Right renal cortex interstitium (tissue), 3 donors: ENCODE results near the gene LMO7. TPM values are rescaled to one million over a fixed set of nuclear protein-coding genes. Genes with fewer than 3 reads are reported as not detected.

Source experiments
- DNase-seq, 3 donors: peaks; one replicate each; pipeline ENCODE4 v3.0.0-alpha.2; 2013; ENCODE audit warnings: low read depth in 3 of 3, low spot score in 2 of 3
- polyA plus RNA-seq, 3 donors: library from polyadenylated mRNA; unstranded; fragments of 120-200 nt; gene quantifications; one replicate each; pipeline ENCODE4 v1.2.1, GENCODE V29; 2013; ENCODE audit not compliant: insufficient read length in 3 of 3

The LMO7 gene
- polyA plus RNA-seq, 3 donors = 76.6 to 90.0 (median 88.4) TPM

- no peak for DNase-seq
Measured at GRCh38 chr13:75796825-75797224, 160.7 kb downstream of the LMO7 start.

DNA sequence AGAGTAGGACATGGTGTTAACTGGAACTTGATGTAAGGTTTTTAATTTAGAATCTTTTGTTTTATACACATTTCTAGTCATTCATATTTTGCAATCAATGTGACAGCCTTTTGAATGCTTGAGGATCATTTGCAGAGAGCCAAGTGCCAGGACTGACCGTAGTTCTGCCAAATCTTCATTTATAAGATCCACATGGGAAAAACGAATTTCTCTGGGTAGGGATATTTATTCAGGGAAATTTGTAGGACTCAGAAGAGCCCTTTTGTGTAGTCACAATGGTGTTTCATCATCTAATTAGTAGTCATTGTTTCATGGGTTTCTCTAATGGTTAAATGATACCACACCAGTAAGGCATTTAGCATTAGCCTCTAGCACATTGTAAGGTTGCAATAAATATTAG is 161.1 kb downstream of the LMO7 start:
- no peak for DNase-seq

DNA sequence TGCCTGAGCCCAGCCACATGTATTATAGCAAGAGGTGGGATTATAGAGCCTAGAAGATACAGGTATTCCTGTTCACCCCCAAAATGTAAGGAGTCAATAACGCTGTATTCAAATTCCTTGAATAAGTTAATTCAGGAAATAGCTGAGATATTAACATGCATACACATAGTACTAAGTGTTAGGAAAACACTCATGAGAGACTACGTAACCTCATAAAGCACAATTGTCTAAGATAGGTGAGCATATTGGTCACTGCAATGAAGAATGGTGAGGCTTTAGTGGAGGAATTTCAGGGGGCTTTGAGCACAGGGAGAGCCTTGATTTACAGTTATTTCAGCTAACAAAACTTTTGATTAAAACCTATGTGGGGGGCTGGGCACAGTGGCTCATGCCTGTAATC is 161.6 kb downstream of the LMO7 start:
- no peak for DNase-seq

DNA sequence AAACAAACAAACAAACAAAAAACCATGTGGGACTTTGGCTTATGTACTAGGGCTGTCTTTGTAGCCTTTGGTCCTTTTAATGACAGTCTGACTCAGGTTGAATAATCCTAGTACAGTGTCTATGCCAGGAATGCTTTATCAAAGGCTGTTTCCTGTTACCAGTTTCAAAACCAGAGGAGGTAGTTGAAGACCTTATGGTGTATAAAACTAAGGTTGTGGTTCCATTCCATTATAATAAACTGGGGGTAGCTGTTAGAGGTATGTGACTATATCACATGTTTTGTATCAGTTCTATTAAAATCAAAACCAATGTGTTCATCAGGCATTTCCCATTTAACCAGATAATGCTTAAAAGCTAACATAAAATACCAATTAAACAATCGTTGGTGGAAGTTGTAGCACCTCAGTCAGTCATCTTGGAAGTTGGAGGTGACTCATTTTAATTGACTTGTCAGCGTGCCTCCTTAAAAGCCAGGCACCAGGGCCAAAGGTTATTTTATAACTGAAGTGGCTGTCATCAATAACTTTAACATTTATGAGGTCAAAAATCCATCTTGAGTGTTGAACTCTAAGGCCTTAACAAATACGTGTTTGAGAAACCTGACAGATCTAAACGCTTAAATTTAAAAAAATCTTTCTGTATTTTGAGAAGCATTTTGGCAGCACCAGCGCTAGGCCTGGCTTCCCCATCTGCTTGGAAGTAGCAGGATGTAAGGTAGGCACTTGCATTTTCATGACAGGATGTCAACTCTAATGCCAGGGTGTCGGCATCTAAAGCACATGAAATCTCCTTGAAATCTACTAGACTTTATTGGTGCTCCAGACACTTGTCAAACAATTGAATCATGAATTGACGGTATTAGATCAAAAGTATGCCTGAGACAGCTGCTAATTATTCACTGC is 162.5 kb downstream of the LMO7 start:
- no peak for DNase-seq

DNA sequence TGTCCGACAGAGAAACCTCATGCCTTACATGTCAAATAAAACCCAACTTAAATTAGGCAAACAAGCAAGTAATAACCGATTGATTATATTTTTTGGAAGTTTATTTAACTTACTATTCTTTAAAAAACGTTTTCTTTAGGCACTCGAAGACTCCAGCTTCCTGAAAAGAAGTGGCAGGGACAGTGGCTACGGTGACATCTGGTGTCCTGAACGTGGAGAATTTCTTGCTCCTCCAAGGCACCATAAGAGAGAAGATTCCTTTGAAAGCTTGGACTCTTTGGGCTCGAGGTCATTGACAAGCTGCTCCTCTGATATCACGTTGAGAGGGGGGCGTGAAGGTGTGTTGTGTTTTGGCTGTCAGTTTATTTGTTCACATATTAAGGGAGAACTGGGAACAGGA is 164.4 kb downstream of the LMO7 start:
- DNase-seq = no peak

GRCh38 chr13:75801388-75801945 is 165.3 kb downstream of the LMO7 start:
- DNase-seq = no peak

- no peak for DNase-seq
Measured at GRCh38 chr13:75802161-75802560, 166.0 kb downstream of the LMO7 start.

DNA sequence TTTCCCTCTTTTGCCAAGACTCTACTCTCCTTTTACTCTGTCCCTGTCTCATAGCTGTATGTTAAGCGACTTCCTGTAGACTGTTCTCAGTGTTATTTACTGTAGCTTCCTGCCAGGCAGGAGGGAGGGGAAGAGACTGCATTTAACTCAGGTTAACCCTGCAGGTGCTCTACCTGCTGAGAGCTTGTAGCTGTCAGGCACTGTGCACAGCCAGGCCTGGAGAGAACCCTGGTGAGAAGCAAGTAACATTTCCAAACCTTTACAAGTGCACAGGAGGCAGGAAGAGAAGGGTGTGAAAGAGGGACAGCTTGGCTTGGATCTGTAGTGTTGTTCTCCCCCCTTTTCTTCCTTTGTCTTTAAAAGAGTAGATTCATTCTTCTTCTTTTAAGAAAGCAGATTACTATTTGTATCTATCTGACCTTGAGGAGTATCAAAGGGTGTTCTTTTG is 167.1 kb downstream of the LMO7 start:
- DNase-seq = no peak

DNA sequence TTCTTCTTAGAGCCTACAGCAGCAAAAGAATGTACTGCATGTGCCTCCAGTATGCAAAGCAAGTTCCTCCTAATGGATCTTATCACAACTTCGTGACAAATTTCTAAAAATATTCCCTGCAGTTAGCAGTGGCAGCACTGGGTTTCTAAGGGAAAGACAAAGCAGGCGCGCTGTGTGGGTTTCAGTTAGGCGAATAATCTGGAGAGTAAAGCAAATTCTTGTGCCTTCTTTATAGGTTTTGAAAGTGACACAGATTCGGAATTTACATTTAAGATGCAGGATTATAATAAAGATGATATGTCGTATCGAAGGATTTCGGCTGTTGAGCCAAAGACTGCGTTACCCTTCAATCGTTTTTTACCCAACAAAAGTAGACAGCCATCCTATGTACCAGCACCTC is 167.9 kb downstream of the LMO7 start:
- DNase-seq = no peak

GRCh38 chr13:75804605-75805004 is 168.5 kb downstream of the LMO7 start:
- DNase-seq = no peak

GRCh38 chr13:75806117-75806516 is 170.0 kb downstream of the LMO7 start:
- DNase-seq = no peak

DNA sequence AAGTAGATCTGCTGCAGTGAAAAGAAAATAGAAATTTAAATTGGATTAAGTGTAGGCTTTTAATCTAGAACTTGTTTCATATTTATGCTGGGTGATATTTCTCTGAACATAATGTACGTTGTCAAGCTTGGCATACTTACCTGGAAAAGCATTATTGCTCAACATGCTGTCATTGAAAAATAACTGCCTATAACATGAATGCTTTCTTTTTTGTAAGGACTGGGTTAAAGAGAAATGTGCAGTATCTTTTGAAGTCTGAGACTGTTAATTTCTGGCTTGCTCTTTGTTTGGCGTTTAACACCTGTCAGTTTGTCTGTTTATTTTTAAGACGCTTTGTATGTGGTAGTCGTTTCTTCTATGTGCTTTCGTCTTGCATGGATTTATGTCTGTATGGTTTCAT is 175.2 kb downstream of the LMO7 start:
- no peak for DNase-seq

- DNase-seq = no peak
Measured at GRCh38 chr13:75811841-75812240, 175.7 kb downstream of the LMO7 start.

DNA sequence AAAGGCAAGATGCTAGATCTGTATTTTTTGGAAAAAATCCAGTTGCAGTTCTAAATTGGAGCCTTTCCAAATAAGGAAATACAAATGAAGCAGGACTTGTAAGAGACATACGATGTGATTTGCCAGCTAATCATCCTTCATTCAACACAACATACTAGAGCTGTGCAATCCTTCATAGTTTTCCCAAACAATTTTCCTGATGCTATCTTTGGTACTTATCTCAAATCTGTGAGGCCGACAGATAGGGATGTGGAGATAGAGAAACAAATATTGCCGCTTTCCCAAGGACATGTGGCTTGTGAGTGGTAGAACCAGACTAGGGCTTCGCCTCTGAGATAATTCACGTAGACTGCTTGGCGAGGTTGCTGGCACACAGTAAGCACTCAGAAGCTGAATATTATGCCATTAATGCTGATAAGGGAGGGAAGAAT is 176.6 kb downstream of the LMO7 start:
- no peak for DNase-seq

DNA sequence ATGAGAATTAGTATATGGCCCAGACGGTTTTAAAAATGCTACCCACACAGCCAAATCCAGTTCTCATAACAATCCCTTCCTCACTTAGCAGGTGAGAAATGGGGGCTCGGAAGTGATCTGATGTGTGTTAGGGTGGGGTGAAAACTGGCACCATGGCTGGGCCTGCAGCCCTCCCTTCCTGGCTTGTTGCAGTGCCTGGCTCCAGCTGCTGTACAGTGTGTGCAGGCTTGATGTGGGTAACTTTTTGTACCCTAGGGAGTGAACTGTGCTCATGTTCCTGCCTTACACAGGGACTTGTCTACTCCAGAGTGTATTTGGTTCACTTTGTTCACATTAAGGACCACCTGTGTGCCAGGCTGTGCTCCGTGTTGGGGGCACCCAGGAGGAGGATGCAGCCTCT is 177.2 kb downstream of the LMO7 start:
- no peak for DNase-seq

DNA sequence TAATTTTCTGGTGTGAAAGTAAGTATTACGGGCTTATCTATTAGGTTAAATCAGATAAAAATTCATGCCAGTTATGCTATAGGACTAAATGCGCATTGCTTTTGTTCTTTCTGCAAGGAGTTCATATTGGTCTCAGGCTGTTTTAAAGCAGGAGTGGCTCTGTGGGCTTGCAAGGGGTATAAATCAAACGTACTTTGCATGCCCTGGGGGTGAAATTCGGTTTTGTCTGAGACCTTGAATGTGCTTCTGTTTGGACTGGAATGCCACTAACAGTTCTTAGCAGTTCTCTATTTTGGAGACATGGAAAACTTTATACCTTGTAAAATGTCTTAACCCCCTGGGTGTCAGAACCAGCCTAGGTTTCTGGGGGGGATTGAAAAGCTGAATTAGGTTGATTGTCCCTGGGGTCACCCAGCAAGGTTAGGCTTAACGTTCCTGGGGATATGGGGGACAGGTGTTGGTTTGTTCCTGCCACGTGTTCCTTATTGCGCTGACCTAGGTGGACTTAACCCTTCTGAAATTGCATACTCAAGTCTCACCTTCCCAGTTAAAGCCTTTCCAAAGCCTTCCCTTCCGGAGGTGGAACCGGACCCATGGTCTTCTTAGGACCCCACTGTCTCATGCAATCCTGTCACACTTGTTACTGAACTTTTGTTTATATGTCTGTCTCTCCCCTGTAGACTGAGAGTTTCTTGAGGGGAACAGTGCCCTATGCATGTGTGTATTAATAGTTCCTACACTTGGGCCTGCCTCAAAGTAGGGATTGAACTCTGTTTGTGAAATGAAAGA is 182.2 kb downstream of the LMO7 start:
- DNase-seq = no peak

- DNase-seq = no peak
Measured at GRCh38 chr13:75818968-75819225, 182.8 kb downstream of the LMO7 start.

DNA sequence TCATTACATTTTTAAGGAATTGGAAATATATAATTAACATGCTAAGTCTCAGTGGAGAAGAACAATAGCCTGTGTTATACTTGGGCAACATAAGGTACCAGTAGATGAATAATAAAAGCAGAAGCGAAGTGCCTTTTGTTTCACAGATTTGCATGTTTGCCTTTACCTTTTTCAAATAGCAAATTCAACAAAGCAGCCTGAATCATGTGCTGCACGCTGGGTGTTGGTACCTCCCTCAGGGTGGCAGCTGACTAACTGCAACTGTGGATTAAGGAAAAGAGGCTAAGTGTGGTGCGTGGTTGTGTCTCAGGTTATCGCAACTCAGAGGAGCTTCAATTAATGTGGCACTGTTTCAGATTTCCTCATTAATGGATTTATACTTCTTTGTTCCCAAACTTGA is 189.0 kb downstream of the LMO7 start:
- DNase-seq = no peak

- DNase-seq = no peak
Measured at GRCh38 chr13:75825594-75825993, 189.5 kb downstream of the LMO7 start.

- DNase-seq = no peak
Measured at GRCh38 chr13:75826391-75826790, 190.3 kb downstream of the LMO7 start.

GRCh38 chr13:75829830-75830229 is 193.7 kb downstream of the LMO7 start:
- DNase-seq = no peak

- DNase-seq = no peak
Measured at GRCh38 chr13:75830842-75831241, 194.7 kb downstream of the LMO7 start.
